ENCODE measurements around the gene FHL2. TPM values are rescaled to one million over a fixed set of nuclear protein-coding genes. Genes with fewer than 3 reads are reported as not detected.
A peak's percentile ranks its signal among the peaks of the same experiment; 100 is the strongest.

The FHL2 gene
- total RNA-seq, 1 experiment from 2014 or later: 21.1 TPM

DNA sequence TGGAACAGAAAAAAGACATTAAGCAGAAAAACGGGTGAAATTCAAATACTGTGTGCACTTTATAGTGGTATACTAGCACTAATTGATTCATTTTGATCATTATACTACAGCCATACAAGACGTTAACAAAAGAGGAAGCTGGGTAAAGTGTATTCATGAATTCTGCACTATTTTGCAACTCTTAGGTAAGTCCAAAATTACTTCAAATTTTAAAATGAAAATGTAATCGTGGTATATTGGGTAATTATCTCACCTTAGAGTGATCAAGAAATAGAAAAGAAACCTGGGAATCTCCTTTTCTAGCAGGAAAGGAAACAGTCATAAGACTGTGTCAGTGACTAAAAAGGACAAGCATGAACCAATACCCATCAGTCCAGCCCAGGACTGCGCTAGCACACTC lies 74.8 kb downstream of the FHL2 start:
- Mint-ChIP-seq H3K9me3 (no peaks in the 10 kb centered on the region), H3K36me3 (no peaks in the 10 kb centered on the region), H3K4me3 (no peak overlapping the region), H3K27ac (peak overlapping the region; percentile 72; the same call in 1 of the 2 replicates), H3K27me3 (ENCODE audit: low read depth) (no peaks in the 10 kb centered on the region; the same call in 1 of the 2 replicates), H3K4me1 (peaks cover 23% of the 10 kb centered on the region)
- no peak for TF ChIP-seq TP53 (CRISPR knock-in tag; IDR thresholded peaks at IDR 0.05)
- TF ChIP-seq, protein P1, sequence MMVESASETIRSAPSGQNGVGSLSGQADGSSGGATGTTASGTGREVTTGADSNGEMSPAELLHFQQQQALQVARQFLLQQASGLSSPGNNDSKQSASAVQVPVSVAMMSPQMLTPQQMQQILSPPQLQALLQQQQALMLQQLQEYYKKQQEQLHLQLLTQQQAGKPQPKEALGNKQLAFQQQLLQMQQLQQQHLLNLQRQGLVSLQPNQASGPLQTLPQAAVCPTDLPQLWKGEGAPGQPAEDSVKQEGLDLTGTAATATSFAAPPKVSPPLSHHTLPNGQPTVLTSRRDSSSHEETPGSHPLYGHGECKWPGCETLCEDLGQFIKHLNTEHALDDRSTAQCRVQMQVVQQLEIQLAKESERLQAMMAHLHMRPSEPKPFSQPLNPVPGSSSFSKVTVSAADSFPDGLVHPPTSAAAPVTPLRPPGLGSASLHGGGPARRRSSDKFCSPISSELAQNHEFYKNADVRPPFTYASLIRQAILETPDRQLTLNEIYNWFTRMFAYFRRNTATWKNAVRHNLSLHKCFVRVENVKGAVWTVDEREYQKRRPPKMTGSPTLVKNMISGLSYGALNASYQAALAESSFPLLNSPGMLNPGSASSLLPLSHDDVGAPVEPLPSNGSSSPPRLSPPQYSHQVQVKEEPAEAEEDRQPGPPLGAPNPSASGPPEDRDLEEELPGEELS (CRISPR knock-in tag; IDR thresholded peaks at IDR 0.05): no peak
- TF ChIP-seq, protein P2, sequence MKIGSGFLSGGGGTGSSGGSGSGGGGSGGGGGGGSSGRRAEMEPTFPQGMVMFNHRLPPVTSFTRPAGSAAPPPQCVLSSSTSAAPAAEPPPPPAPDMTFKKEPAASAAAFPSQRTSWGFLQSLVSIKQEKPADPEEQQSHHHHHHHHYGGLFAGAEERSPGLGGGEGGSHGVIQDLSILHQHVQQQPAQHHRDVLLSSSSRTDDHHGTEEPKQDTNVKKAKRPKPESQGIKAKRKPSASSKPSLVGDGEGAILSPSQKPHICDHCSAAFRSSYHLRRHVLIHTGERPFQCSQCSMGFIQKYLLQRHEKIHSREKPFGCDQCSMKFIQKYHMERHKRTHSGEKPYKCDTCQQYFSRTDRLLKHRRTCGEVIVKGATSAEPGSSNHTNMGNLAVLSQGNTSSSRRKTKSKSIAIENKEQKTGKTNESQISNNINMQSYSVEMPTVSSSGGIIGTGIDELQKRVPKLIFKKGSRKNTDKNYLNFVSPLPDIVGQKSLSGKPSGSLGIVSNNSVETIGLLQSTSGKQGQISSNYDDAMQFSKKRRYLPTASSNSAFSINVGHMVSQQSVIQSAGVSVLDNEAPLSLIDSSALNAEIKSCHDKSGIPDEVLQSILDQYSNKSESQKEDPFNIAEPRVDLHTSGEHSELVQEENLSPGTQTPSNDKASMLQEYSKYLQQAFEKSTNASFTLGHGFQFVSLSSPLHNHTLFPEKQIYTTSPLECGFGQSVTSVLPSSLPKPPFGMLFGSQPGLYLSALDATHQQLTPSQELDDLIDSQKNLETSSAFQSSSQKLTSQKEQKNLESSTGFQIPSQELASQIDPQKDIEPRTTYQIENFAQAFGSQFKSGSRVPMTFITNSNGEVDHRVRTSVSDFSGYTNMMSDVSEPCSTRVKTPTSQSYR (CRISPR knock-in tag; IDR thresholded peaks at IDR 0.05): no peak
- no peak for TF ChIP-seq ZNF423 (CRISPR knock-in tag; IDR thresholded peaks at IDR 0.05)
- no peak for TF ChIP-seq ZNF416 (CRISPR knock-in tag; IDR thresholded peaks at IDR 0.05)
- ChIA-PET POLR2A (no interaction called here), CTCF (interaction anchor here (0.6 kb wide), 1 partner anchor 86 kb away, joined by 3 read pairs; no protein-coding TSS in a partner anchor)
- no peak for DNase-seq (ENCODE audit: low spot score)
- no peak for ATAC-seq

DNA sequence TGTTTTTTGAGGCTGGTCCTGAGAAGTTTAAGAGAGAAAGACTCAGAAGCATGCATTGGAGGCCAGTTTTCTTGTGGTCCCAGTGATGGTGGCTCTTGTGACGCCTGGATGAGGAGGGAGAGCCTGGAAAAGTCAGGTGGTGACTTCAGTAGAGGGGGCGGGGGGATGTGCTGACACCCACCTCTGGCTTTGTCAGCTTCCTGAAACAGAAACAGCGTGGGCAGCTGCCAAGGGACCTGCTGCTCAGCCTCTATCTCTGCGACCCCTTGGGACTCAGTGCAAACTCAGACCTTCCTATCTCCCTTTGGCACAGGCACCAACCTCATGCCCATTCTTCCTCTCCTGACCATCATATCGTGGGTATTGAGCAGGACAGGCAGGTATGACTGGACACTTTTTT lies 75.7 kb downstream of the FHL2 start:
- ChIA-PET CTCF (no interaction called here), POLR2A (interaction anchor here (1.1 kb wide), 1 partner anchor 15 kb away, joined by 3 read pairs; no protein-coding TSS in a partner anchor)
- no peaks in the 10 kb centered on the region for H3K27me3 Mint-ChIP-seq (ENCODE audit: low read depth)
- DNase-seq (ENCODE audit: low spot score) (no peak), ATAC-seq (no peak)
- H3K4me1 Mint-ChIP-seq: peaks cover 15% of the 10 kb centered on the region
- H3K36me3 Mint-ChIP-seq: no peaks in the 10 kb centered on the region
- no peak overlapping the region for H3K27ac Mint-ChIP-seq
- H3K9me3 Mint-ChIP-seq: no peaks in the 10 kb centered on the region
- no peak overlapping the region for H3K4me3 Mint-ChIP-seq
- TF ChIP-seq, protein P3, sequence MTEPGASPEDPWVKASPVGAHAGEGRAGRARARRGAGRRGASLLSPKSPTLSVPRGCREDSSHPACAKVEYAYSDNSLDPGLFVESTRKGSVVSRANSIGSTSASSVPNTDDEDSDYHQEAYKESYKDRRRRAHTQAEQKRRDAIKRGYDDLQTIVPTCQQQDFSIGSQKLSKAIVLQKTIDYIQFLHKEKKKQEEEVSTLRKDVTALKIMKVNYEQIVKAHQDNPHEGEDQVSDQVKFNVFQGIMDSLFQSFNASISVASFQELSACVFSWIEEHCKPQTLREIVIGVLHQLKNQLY (CRISPR knock-in tag; IDR thresholded peaks at IDR 0.05): no peak

DNA sequence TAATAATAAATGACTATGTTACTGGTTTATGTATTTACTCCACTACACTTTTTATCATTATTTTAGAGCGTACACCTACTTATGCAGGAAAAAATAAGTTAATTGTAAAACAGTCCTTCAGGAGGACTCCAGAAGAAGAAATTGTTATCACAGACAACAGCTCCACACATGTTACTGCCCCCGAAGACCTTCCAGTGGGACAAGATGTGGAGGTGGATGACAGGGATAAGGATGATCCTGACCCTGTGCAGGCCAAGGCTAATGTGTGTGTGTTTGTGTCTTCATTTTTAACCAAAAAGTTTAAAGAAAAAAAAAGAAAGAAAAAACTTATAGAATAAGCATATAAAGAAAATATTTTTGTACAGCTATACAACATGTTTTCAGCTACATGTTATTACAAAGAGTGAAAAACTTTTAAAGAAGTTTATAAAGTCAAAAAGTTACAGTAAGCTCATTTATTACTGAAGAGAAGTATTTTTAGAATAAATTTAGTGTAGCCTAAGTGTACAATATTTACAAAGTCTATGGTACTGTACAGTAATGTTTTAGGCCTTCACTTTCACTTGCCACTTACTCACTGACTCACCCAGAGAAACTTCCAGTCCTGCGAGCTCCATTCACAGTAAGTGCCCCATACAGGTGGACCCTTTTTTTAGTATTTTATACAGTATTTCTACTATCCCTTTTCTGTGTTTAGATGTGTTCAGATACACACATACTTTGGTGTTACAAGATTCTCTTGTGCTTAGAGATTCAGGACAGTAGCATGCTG lies 76.8 kb downstream of the FHL2 start:
- DNase-seq (ENCODE audit: low spot score) (no peak), ATAC-seq (no peak)
- H3K4me1 Mint-ChIP-seq: peaks cover 15% of the 10 kb centered on the region
- ChIA-PET CTCF (interaction anchor here (0.6 kb wide), 1 partner anchor 84 kb away, joined by 6 read pairs; no protein-coding TSS in a partner anchor), POLR2A (interaction anchor here (1.1 kb wide), 1 partner anchor 14 kb away, joined by 3 read pairs; no protein-coding TSS in a partner anchor)
- no peaks in the 10 kb centered on the region for H3K36me3 Mint-ChIP-seq
- no peak overlapping the region for H3K27ac Mint-ChIP-seq
- H3K9me3 Mint-ChIP-seq: no peaks in the 10 kb centered on the region
- H3K27me3 Mint-ChIP-seq (ENCODE audit: low read depth): no peaks in the 10 kb centered on the region
- H3K4me3 Mint-ChIP-seq: no peak overlapping the region
- TF ChIP-seq RORB (CRISPR knock-in tag; IDR thresholded peaks at IDR 0.05) (no peak), IRF2 (CRISPR knock-in tag; IDR thresholded peaks at IDR 0.05; ENCODE audit: borderline replicate concordance, low read depth) (no peak), HMGA2 (CRISPR knock-in tag; IDR thresholded peaks at IDR 0.05) (no peak), ZNF219 (CRISPR knock-in tag; IDR thresholded peaks at IDR 0.05; ENCODE audit: borderline replicate concordance) (no peak), NFE2L1 (CRISPR knock-in tag; IDR thresholded peaks at IDR 0.05) (no peak), GTF2I (CRISPR knock-in tag; conservative IDR thresholded peaks at IDR 0.05) (no peak), FOXK1 (CRISPR knock-in tag; IDR thresholded peaks at IDR 0.05) (no peak), NR2C2 (CRISPR knock-in tag; IDR thresholded peaks at IDR 0.05) (no peak)
- TF ChIP-seq, protein P1 (CRISPR knock-in tag; IDR thresholded peaks at IDR 0.05): no peak
- TF ChIP-seq, protein P4, sequence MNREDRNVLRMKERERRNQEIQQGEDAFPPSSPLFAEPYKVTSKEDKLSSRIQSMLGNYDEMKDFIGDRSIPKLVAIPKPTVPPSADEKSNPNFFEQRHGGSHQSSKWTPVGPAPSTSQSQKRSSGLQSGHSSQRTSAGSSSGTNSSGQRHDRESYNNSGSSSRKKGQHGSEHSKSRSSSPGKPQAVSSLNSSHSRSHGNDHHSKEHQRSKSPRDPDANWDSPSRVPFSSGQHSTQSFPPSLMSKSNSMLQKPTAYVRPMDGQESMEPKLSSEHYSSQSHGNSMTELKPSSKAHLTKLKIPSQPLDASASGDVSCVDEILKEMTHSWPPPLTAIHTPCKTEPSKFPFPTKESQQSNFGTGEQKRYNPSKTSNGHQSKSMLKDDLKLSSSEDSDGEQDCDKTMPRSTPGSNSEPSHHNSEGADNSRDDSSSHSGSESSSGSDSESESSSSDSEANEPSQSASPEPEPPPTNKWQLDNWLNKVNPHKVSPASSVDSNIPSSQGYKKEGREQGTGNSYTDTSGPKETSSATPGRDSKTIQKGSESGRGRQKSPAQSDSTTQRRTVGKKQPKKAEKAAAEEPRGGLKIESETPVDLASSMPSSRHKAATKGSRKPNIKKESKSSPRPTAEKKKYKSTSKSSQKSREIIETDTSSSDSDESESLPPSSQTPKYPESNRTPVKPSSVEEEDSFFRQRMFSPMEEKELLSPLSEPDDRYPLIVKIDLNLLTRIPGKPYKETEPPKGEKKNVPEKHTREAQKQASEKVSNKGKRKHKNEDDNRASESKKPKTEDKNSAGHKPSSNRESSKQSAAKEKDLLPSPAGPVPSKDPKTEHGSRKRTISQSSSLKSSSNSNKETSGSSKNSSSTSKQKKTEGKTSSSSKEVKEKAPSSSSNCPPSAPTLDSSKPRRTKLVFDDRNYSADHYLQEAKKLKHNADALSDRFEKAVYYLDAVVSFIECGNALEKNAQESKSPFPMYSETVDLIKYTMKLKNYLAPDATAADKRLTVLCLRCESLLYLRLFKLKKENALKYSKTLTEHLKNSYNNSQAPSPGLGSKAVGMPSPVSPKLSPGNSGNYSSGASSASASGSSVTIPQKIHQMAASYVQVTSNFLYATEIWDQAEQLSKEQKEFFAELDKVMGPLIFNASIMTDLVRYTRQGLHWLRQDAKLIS (CRISPR knock-in tag; IDR thresholded peaks at IDR 0.05; ENCODE audit: borderline replicate concordance): no peak
- TF ChIP-seq, protein P5, sequence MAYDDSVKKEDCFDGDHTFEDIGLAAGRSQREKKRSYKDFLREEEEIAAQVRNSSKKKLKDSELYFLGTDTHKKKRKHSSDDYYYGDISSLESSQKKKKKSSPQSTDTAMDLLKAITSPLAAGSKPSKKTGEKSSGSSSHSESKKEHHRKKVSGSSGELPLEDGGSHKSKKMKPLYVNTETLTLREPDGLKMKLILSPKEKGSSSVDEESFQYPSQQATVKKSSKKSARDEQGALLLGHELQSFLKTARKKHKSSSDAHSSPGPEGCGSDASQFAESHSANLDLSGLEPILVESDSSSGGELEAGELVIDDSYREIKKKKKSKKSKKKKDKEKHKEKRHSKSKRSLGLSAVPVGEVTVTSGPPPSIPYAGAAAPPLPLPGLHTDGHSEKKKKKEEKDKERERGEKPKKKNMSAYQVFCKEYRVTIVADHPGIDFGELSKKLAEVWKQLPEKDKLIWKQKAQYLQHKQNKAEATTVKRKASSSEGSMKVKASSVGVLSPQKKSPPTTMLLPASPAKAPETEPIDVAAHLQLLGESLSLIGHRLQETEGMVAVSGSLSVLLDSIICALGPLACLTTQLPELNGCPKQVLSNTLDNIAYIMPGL (CRISPR knock-in tag; IDR thresholded peaks at IDR 0.05): no peak

Measured in WTC11 (cell line).